Common myeloid progenitor, CD34-positive (primary cell): ENCODE measurements around the gene CPLANE2.
"Not testable (repeated sequence)": the region's sequence is repeated elsewhere in the genome, so short reads cannot be mapped to it uniquely, and the experiment has no call there.

Experiments
- CTCF ChIA-PET: fragments of 350-600 bp; sonication (Branson Sonifier 250); formaldehyde crosslinking; loops from one replicate; lab custom pipeline; 2021; ENCODE audit warnings: antibody characterized with exemption; lab: Charles Lee
- POLR2A ChIA-PET: fragments of 350-600 bp; sonication (Branson Sonifier 250); formaldehyde crosslinking; loops from one replicate; lab custom pipeline; 2021; ENCODE audit warnings: antibody characterized with exemption; lab: Charles Lee
- DNase-seq, 3 donors: peaks; one replicate each; pipeline versions ENCODE4 v3.0.0 to v3.0.0-alpha.2; 2013
- H3K27ac ChIP-seq, 2 experiments: 1 replicate in 1 of 2; 2 replicates in 1 of 2; pipeline ENCODE4 v1.7.0; 2013; ENCODE audit warnings: inconsistent platforms in 2 of 2, low read length in 2 of 2, mild to moderate bottlenecking in 2 of 2, low read depth in 1 of 2, moderate library complexity in 1 of 2; ENCODE audit not compliant: severe bottlenecking in 2 of 2, insufficient read depth in 1 of 2, poor library complexity in 1 of 2
- H3K27me3 ChIP-seq, 5 experiments: replicated peaks in 2 of 5; 1 replicate in 3 of 5; 2 replicates in 2 of 5; pipeline versions ENCODE4 v1.6.1 to v1.7.0; 2013; ENCODE audit warnings: low read length in 4 of 5, mild to moderate bottlenecking in 2 of 5, moderate library complexity in 2 of 5, inconsistent platforms in 1 of 5; ENCODE audit not compliant: insufficient read depth in 5 of 5, control insufficient read depth in 4 of 5
- H3K36me3 ChIP-seq, 4 experiments: 1 replicate in 2 of 4; 2 replicates in 2 of 4; pipeline versions ENCODE4 v1.6.1 to v1.7.0; 2013; ENCODE audit warnings: low read length in 3 of 4, control low read depth in 1 of 4, mild to moderate bottlenecking in 1 of 4; ENCODE audit not compliant: control insufficient read depth in 4 of 4, insufficient read depth in 4 of 4
- H3K4me1 ChIP-seq, 4 experiments: 1 replicate in 3 of 4; 2 replicates in 1 of 4; pipeline versions ENCODE4 v1.6.1 to v1.7.1; 2013; ENCODE audit warnings: low read length in 3 of 4, mild to moderate bottlenecking in 3 of 4, control low read depth in 1 of 4, inconsistent platforms in 1 of 4, moderate library complexity in 1 of 4; ENCODE audit not compliant: control insufficient read depth in 4 of 4, insufficient read depth in 4 of 4; ENCODE audit errors: control extremely low read depth in 1 of 4
- H3K4me3 ChIP-seq, 7 experiments: 1 replicate in 4 of 7; 2 replicates in 3 of 7; pipeline versions ENCODE4 v1.5.1 to v1.7.0; 2013; ENCODE audit warnings: mild to moderate bottlenecking in 7 of 7, low read length in 6 of 7, moderate library complexity in 6 of 7, inconsistent platforms in 2 of 7, low read depth in 2 of 7, control low read depth in 1 of 7; ENCODE audit not compliant: insufficient read depth in 4 of 7, control insufficient read depth in 1 of 7; ENCODE audit errors: extremely low read depth in 1 of 7
- H3K9me3 ChIP-seq, 5 experiments: 1 replicate in 4 of 5; 2 replicates in 1 of 5; pipeline versions ENCODE4 v1.6.1 to v1.7.1; 2013; ENCODE audit warnings: low read length in 4 of 5, mild to moderate bottlenecking in 2 of 5, inconsistent platforms in 1 of 5, low read depth in 1 of 5, moderate library complexity in 1 of 5; ENCODE audit not compliant: control insufficient read depth in 4 of 5, insufficient read depth in 2 of 5; ENCODE audit errors: control extremely low read depth in 1 of 5
- WGBS: methylation state at CpG from one replicate; pipeline ENCODE4 v1.1.5; 2013; ENCODE audit not compliant: insufficient coverage; 5-methylcytosine and 5-hydroxymethylcytosine counted together

The CPLANE2 gene

GRCh38 chr1:16202281-16203210 lies 34.4 kb downstream of the CPLANE2 start:
- H3K4me3 ChIP-seq: no peak overlapping the region
- POLR2A ChIA-PET: no interaction called here
- WGBS: 98% methylated on average over 18 of the region's 24 CpGs
- peaks cover 0 to 35% (median 14%) of the 10 kb centered on the region in 4 experiments for H3K36me3 ChIP-seq
- H3K27me3 ChIP-seq: no peaks in the 10 kb centered on the region
- no peak for DNase-seq
- peaks cover 0 to 15% (median 12%) of the 10 kb centered on the region in 4 experiments for H3K4me1 ChIP-seq
- no peaks in the 10 kb centered on the region for H3K9me3 ChIP-seq
- no peak overlapping the region for H3K27ac ChIP-seq
- CTCF ChIA-PET: interaction anchor here (0.8 to 4.9 kb wide), 5 partner anchors 15 to 118 kb away, joined by 3 to 48 read pairs (median 6); no protein-coding TSS in a partner anchor

- Histone ChIP-seq H3K27ac (no peak overlapping the region), H3K36me3 (peaks cover 0 to 35% (median 14%) of the 10 kb centered on the region in 4 experiments), H3K4me1 (no peaks in the 10 kb centered on the region), H3K27me3 (no peaks in the 10 kb centered on the region), H3K9me3 (no peaks in the 10 kb centered on the region), H3K4me3 (no peak overlapping the region)
- POLR2A ChIA-PET: no interaction called here
- WGBS: 98% methylated on average over 4 of the region's 4 CpGs
- no peak for DNase-seq
- CTCF ChIA-PET: interaction anchor here (1.0 to 1.4 kb wide), 6 partner anchors 10 to 122 kb away, joined by 3 to 5 read pairs (median 4); no protein-coding TSS in a partner anchor
These were observed 37.3 kb downstream of the CPLANE2 start for GRCh38 chr1:16199700-16200099.

GRCh38 chr1:16199157-16199501 lies 37.9 kb downstream of the CPLANE2 start:
- H3K9me3 ChIP-seq: no peaks in the 10 kb centered on the region
- H3K27ac ChIP-seq: no peak overlapping the region
- POLR2A ChIA-PET: no interaction called here
- H3K4me1 ChIP-seq: no peaks in the 10 kb centered on the region
- no peak overlapping the region for H3K4me3 ChIP-seq
- no peaks in the 10 kb centered on the region for H3K27me3 ChIP-seq
- CTCF ChIA-PET: interaction anchor here (1.0 to 1.4 kb wide), 5 partner anchors 9 to 122 kb away, joined by 3 to 5 read pairs (median 4); no protein-coding TSS in a partner anchor
- peaks cover 0 to 33% (median 11%) of the 10 kb centered on the region in 4 experiments for H3K36me3 ChIP-seq
- WGBS: 60% methylated on average over 1 of the region's 1 CpG
- DNase-seq: no peak

GRCh38 chr1:16198444-16199156 lies 38.4 kb downstream of the CPLANE2 start:
- Histone ChIP-seq H3K9me3 (no peaks in the 10 kb centered on the region), H3K4me1 (no peaks in the 10 kb centered on the region), H3K27me3 (no peaks in the 10 kb centered on the region), H3K4me3 (no peak overlapping the region), H3K36me3 (peaks cover 0 to 33% (median 11%) of the 10 kb centered on the region in 4 experiments), H3K27ac (no peak overlapping the region)
- ChIA-PET CTCF (interaction anchor here (1.1 to 1.4 kb wide), 3 partner anchors 9 to 18 kb away, joined by 3 to 5 read pairs (median 4); no protein-coding TSS in a partner anchor), POLR2A (no interaction called here)
- WGBS: 100% methylated on average over 6 of the region's 8 CpGs
- no peak for DNase-seq

- no CpG with 5 or more reads among the region's 3 CpGs for WGBS
- no peak for DNase-seq
- ChIA-PET CTCF (no interaction called here), POLR2A (no interaction called here)
- H3K4me1 ChIP-seq: no peaks in the 10 kb centered on the region
- H3K27me3 ChIP-seq: no peaks in the 10 kb centered on the region
- no peak overlapping the region for H3K4me3 ChIP-seq
- no peak overlapping the region for H3K27ac ChIP-seq
- no peaks in the 10 kb centered on the region for H3K9me3 ChIP-seq
- peaks cover 0 to 20% (median 5%) of the 10 kb centered on the region in 4 experiments for H3K36me3 ChIP-seq
These were observed 40.1 kb downstream of the CPLANE2 start for GRCh38 chr1:16196874-16197273.

GRCh38 chr1:16196139-16196538 lies 40.8 kb downstream of the CPLANE2 start:
- H3K4me1 ChIP-seq, DNase-seq, H3K27ac ChIP-seq, H3K4me3 ChIP-seq, H3K9me3 ChIP-seq, CTCF ChIA-PET, H3K27me3 ChIP-seq, POLR2A ChIA-PET: not testable (repeated sequence)
- WGBS: 100% methylated on average over 1 of the region's 4 CpGs
- peaks cover 0 to 16% (median 5%) of the 10 kb centered on the region in 4 experiments for H3K36me3 ChIP-seq
